ENCODE data around the gene PPFIBP1. TPM values are rescaled to one million over a fixed set of nuclear protein-coding genes. Genes with fewer than 3 reads are reported as not detected.

PPFIBP1 gene
- total and polyA plus RNA-seq, 2 of the 13 experiments (the other 11 are each of a cell fraction or from before 2014, with no cell fraction given), result 16.2 to 21.8 TPM

- TF ChIP-seq ZNF674 (CRISPR knock-in tag; IDR thresholded peaks at IDR 0.05; ENCODE audit: low read depth), result no peak
- TF ChIP-seq ATF1 (CRISPR knock-in tag; IDR thresholded peaks at IDR 0.05), result no peak
- TF ChIP-seq GFI1 (CRISPR knock-in tag; IDR thresholded peaks at IDR 0.05; ENCODE audit: borderline replicate concordance), result no peak
These were observed 35.5 kb upstream of the PPFIBP1 start (continued) for GRCh38 chr12:27488479-27488878.

GRCh38 chr12:27491226-27491625, 32.8 kb upstream of the PPFIBP1 start:
- Histone ChIP-seq H3K36me3 (replicated peaks in 1 of 2; ENCODE audit: control insufficient read depth in 1 of 2, insufficient read depth in 2 of 2, low read length in 2 of 2) (no peaks in the 10 kb centered on the region), H3K4me3 (replicated peaks in 1 of 3; ENCODE audit: insufficient read depth in 1 of 3, low read depth in 2 of 3, low read length in 3 of 3) (no peak overlapping the region), H3K9me3 (ENCODE audit: low read length) (no peaks in the 10 kb centered on the region), H3K9ac (ENCODE audit: insufficient read depth, low read depth, low read length) (no peak overlapping the region), H3K4me2 (ENCODE audit: low read depth, low read length) (no peak overlapping the region), H4K20me1 (ENCODE audit: insufficient read depth, low read length) (no peaks in the 10 kb centered on the region), H3K27me3 (ENCODE audit: control insufficient read depth in 1 of 2, insufficient read depth in 2 of 2, low read length in 2 of 2) (no peaks in the 10 kb centered on the region; a peak in 1 of 5 replicates), H3K79me2 (ENCODE audit: insufficient read depth, low read length) (no peaks in the 10 kb centered on the region), H2AFZ (ENCODE audit: low read length) (no peak overlapping the region), H3K27ac (ENCODE audit: extremely low read length, insufficient read depth, low read length) (no peak overlapping the region), H3K4me1 (ENCODE audit: insufficient read depth, low read length) (peaks cover 4% of the 10 kb centered on the region; the same call in 1 of the 2 replicates)
- POLR2A ChIA-PET, result no interaction called here
- no peak for ATAC-seq
- no peak for FAIRE-seq
- BruUV-seq (replicated peaks), result no TSS peak
- no peak for DNase-seq (ENCODE audit: low spot score)
- CTCF ChIA-PET (ENCODE audit: low intra/inter-chr PET ratio, low total read pairs), result no interaction called here
- intact Hi-C loops (cut with micrococcal nuclease; ENCODE audit: unreplicated experiment) (no loop called here), in situ Hi-C loops (cut with HindIII; ENCODE audit: extremely low pct_ligation_motif_present, low pct_unique_long_range_greater_than_20kb) (no loop called here)
- WGBS (ENCODE audit: low lambda C conversion rate), result 5% methylated on average over 2 of the region's 2 CpGs
- TF ChIP-seq E2F1 (CRISPR knock-in tag; IDR thresholded peaks at IDR 0.05) (no peak), GLI4 (CRISPR knock-in tag; IDR thresholded peaks at IDR 0.05; ENCODE audit: borderline replicate concordance) (no peak), TRAFD1 (CRISPR knock-in tag; IDR thresholded peaks at IDR 0.05; ENCODE audit: borderline replicate concordance) (no peak), ZFP36L1 (CRISPR knock-in tag; IDR thresholded peaks at IDR 0.05) (no peak), RARA (CRISPR knock-in tag; IDR thresholded peaks at IDR 0.05) (no peak), TCF7 (IDR thresholded peaks at IDR 0.05; ENCODE audit: low read depth) (no peak), HMG20B (CRISPR knock-in tag; conservative IDR thresholded peaks at IDR 0.05) (no peak), NR2F6 (IDR thresholded peaks at IDR 0.05) (no peak), NR2F6 (CRISPR knock-in tag; IDR thresholded peaks at IDR 0.05) (no peak), KDM5A (IDR thresholded peaks at IDR 0.05; ENCODE audit: borderline replicate concordance, low read length) (no peak), ZNF205 (CRISPR knock-in tag; IDR thresholded peaks at IDR 0.05) (no peak), GLMP (CRISPR knock-in tag; IDR thresholded peaks at IDR 0.05; ENCODE audit: borderline replicate concordance) (no peak)
